ENCODE data around the gene MOXD1.

Gene MOXD1

DNA sequence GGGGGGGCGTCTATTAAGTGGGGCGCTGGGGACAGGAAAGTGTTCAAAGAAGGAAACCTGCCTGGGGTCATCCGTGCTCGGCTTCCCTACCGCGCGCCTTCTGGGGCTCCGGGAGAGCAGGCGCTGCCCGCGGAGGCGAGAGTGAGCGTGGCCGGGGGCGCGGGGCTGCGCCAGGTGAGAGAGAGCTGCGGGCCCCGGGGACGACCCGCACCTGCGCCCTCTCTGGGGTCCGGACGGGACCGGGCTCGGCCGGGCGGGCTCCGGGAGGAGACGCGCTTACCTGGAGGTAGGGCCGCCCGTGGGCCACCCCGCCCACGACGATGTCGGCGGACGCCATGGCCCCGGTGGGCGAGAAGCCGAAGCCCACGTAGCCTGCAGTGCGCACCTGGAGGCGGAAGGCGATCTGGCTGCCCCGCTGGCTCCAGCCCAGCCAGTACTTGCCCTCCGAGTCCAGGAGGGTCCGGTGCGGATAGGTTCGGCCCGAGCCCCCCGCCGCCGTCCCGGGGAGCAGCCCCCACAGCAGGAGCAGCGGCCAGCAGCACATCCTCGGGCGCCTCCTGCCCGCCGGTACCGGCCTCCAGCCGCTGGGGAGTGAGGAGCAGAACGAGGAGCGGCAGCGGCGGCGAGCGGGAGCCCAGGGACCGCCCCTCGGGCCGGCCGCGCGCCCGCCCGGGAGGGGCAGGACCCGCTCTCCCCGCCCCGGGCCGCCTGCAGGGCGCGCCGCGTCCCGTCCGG, at the start of gene MOXD1:
Gene MOXD1 (minus strand): TSS at position 593 of the 735 bp plus-strand sequence. CDS start 49 bp downstream, at position 544.
- no peak for DNase-seq (ENCODE audit: low read depth in 2 of 2)

DNA sequence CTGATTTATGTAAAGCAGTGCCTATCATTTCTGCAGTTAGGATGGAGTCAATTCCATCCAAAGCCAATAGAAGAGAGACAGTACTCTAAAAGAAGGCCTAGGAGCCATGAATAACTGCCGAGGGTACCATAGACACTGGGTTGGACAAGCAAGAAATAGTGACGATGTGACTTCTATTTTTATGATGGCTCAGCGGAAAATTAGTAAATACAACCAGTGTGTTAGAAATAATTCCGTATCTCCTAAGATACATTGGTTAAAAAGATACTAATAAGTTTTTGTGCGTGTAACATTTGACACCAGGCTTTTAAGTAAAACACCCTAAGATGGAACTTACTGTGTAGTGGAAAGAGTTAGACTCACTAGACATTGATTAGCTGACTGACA, 45.6 kb upstream of the MOXD1 start:
- no peak for DNase-seq (ENCODE audit: low read depth in 2 of 2)

DNA sequence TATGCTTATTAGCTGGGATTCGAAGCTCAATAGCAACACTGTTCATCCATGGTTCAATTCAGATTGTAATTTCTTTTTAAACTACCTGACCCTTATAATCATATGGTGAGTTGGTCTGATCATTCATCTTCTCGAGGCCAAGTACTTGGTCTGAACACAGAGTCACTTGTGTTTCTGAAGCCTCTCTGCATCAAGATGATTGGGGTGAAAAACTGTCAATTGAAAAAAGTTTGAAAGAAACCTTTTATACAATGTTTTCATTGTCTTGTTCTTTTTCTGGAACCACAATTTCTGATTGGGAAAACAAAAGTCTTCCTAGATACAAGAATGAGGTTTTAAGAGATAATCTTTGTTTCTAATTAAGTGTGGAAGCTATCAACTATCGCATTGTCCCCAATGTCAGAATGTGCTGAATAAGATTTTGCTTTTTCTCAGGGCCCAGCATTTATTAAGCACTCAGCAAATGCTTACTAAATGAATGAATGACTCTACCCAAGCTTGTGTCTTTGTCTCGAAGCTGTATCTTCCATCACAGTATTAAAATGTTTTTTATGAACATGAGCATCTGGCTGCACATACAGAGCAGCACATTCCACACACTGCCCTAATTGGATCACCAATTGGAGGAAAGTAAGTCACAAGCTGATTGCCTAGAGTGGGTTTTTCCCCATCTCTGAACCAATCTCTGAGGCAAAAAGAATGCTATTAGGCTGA, 45.0 kb upstream of the MOXD1 start:
- no peak for DNase-seq (ENCODE audit: low read depth in 2 of 2)

DNA sequence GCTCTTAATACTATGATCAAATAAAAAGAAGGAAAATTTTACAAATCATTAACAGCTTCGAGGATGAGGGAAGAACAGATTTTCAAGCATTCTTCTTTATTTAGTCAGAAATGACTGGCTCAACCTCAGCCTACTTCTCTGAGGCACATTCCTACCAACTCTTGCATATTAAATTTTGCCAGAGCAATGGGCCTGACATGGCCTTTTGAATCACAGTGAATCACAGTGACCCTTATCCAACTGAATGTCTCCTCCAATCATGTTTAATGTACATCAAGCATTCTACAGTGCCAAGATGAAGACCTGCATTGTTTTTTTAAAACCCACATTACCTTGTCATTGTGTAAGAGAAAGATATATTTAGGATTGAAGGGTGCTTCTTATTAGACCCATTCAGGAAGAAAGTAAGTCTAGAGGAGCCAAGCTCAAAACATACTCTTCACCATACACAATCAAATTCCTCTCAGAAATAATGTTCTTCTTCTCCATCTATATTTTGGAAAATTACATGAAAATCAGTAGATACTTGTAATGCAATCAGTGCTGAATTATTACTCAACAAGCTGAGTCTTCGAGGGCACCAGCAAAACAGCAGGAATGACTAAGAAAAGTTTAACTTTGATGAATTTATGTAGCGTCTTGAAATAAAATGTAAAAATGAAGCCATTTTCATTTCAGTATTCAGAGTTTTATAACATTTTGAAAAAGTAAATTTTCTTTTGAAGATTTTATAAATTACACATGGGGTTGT, 44.1 kb upstream of the MOXD1 start:
- DNase-seq (ENCODE audit: low read depth in 2 of 2) = no peak

DNA sequence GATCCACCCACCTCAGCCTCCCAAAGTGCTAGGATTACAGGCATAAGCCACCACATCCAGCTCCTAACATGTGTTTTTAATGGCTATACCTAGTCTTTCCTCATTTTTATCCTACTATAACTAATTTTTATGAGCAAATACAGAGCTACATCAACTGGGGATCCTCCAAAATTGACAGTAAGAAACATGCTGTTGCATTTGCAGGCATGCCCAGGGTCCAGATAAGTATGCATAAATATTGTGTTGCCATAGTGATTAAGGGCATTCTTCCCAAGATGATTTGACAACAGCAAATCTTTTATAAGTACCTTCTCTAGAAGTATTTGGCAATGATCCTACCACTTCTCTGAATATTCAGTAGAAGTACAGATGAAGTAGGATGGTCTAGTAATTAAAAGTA, 41.9 kb upstream of the MOXD1 start:
- DNase-seq (ENCODE audit: low read depth in 2 of 2) = no peak

DNA sequence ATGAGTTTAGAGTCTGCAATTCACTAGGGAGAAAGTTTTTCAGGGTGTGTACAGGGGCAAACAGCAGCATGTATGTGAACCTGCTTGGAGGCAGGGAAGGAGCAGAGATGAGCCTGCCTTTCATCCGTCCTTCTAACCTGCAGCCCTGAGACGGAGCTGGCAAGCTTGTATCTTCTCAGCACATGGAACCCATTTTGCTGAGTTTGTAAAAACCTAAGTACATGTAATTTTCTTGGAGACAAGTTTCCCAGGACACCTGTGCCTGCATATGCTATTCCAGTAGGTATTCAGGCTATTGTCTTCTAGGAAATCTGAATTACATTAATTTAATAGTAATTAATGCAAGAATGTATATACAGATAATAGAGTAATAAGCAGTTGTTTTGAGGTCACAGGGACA, 28.8 kb upstream of the MOXD1 start:
- no peak for DNase-seq (ENCODE audit: low read depth in 2 of 2)

DNA sequence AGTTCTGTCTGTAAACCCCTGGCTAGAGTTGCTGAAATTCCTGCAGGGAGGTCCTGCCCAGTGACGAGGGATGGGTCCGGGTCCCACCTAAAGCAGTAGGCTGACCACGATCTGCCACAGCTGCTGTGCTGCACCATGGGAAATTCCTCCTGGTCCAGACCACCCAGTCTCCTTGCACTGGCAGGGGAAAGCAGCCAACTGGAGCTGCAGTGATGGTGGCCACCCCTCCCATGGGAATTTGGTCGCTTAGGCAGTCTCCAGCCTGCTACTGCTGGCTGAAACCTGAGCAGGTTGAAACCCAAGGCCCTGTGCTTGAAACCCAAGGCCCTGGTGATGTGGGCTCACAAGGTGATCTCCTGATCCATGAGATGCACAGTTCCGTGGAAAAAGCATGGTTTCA, 23.9 kb upstream of the MOXD1 start:
- no peak for DNase-seq (ENCODE audit: low read depth in 2 of 2)

DNA sequence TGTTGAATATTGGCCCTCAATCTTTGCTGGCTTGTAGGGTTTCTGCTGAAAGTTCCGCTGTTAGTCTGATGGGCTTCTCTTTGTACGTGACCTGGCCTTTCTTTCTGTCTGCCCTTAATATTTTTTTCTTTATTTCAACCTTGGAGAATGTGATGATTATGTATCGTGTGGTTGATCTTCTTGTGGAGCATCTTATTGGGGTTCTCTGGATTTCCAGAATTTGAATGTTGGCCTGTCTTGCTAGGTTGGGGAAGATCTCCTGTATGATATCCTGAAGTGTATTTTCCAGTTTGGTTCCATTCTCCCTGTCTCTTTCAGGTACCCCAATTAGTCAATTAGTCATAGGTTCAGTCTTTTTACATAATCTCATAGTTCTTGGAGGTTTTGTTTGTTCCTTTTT, 22.6 kb upstream of the MOXD1 start:
- no peak for DNase-seq (ENCODE audit: low read depth in 2 of 2)

DNA sequence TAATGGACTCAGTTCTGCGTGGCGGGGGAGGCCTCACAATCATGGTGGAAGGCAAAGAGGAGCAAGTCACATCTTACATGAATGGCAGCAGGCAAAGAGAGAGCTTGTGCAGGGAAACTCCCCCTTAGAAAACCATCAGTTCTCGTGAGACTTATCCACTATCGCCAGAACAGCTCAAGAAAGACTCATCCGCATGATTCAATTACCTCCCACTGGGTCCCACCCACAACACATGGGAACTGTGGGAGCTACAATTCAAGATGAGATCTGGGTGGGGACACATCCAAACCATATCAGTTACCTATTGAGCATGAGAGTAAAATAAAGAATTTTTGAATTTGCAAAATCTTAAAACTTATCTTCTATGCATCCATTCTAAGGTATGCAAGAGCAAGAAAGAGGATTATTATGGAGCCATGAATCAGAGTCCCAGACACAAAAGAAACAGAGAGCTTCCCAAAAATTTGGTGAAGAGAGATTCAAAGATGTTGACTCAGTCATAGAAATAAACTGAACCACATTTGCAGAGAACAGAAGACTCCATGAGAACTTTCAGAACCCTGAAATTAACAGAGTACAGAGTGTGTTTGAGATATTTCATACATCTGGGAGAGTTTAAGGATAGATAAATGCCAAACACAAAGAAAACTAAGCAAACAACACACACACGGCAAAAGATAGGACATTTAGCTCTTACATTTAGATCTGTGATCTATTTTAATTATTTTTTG, 17.1 kb upstream of the MOXD1 start:
- no peak for DNase-seq (ENCODE audit: low read depth in 2 of 2)

DNA sequence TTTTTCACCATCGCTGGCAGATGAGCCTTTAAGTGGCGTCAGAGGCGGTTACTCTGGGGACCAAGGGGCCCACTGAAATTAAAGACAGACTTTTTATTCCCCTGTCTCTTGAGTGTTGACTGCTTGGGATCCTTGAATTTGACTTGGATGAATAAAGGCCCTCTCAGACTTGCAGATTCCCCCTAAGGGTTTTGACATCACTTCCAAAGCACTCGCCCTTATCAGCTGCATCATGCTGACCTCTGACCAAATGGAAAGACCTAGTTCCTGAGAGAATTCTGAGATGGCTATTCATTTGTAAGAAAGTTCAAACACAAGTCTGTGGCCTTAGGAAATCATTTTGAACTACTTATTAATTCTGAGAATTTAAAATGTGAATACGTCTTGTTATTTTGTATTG, 13.5 kb upstream of the MOXD1 start:
- no peak for DNase-seq (ENCODE audit: low read depth in 2 of 2)

DNA sequence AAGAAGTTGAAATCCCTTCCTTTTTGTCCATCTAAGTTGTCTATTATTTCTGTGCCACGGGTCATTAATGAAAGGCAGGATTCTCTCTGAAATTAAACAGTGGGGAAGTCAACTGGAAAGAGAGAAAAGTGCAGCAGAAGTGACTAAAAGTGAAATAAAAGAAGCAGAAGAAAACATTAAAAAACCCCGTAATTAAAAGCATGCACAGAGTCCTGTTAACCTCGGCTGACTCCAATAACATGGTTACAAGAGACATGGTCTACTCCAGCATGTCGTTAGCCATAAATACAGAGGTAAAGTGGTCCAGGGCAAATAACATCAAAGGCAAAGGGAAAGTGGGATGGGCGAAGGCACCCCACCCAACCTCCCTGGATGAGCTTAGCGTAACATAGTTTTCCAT, 13.0 kb upstream of the MOXD1 start:
- DNase-seq (ENCODE audit: low read depth in 2 of 2) = no peak

DNA sequence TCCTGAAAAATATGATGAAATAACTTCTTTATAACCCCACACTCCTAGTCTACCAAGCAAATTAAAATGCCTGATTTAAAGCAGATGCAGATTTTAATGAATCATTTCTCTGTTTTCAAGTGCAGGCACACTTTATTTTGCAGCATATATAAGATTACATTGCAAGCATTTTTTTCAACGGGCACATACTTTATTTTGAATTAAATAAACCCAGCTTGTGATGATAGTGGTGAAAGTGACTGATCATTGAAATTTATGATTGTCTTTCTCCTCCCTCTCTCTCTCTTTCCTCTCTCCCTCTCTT, 12.2 kb upstream of the MOXD1 start:
- no peak for DNase-seq (ENCODE audit: low read depth in 2 of 2)

DNA sequence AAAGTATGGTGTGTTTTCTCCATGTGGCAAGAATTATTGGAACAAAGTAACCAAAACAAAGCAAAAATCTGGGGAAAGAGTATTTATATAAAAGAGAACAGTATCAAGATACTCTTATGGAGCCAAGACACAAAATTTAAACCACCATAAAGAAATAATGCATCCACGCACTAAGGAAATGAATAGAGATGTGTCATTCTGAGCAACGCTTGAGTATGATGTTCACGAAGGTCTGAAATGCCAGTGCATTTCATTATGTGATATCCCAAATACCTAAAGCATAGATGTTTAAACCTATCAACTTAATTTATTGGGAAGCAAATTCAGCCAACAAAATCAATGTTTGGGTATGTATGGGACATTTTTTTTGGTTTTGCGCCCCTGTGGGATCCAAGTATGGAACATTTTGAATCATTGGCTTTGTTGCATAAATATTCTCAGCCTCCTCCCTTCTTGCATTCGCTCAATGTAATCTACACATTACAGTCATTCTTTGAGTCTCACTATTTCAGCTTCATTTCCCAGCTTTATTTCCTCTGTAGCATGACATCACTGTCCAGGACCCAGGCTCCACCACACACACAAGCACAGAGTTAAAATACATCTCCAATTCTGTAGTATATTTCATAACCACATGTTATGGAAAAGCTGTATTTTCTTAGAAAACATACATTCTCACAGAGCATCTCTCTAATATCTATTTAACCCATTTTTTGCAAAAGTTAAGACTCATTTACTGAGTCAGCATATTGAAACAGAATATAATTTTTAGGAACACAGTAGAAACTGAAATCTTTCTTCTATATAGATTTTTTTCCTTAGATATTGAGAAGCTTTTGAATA, 11.6 kb upstream of the MOXD1 start:
- DNase-seq (ENCODE audit: low read depth in 2 of 2) = no peak

DNA sequence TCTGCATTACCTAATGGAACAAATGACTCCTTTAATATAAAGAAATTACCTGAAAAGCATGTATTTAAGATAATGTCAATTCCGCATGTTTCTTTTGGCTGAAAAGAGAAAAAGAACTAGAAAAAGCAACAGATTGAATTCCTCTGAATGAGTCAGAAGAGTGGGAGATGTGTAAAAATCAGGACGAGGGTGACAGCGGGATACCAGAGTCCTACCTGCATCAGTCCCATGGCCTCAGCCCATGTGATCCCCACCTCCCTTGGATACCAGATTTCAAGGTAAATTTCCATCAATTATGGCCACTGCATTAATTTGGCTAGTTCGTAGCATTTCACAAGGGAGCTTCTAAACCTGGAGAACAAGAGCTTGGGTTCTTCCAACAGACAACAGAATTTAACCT, 10.0 kb upstream of the MOXD1 start:
- no peak for DNase-seq (ENCODE audit: low read depth in 2 of 2)

DNA sequence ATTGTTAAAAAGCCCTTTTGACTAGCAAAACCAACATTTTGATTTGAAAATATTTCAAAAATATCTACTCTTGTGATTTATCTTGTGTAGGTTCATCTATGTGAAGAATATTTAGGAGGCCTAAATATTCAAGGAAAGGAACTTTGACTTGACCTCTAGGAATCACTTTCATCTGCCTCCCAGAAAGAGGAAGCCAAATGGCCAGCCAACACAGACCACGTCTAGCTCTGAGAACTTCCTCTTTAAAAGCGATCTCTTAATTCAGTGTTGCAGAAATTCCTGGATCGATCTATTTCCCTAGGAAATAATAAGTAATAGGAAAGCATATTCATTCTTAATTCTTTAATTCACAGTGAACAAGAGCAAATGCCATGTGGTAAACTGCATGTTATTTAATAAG, 9.6 kb upstream of the MOXD1 start:
- no peak for DNase-seq (ENCODE audit: low read depth in 2 of 2)

DNA sequence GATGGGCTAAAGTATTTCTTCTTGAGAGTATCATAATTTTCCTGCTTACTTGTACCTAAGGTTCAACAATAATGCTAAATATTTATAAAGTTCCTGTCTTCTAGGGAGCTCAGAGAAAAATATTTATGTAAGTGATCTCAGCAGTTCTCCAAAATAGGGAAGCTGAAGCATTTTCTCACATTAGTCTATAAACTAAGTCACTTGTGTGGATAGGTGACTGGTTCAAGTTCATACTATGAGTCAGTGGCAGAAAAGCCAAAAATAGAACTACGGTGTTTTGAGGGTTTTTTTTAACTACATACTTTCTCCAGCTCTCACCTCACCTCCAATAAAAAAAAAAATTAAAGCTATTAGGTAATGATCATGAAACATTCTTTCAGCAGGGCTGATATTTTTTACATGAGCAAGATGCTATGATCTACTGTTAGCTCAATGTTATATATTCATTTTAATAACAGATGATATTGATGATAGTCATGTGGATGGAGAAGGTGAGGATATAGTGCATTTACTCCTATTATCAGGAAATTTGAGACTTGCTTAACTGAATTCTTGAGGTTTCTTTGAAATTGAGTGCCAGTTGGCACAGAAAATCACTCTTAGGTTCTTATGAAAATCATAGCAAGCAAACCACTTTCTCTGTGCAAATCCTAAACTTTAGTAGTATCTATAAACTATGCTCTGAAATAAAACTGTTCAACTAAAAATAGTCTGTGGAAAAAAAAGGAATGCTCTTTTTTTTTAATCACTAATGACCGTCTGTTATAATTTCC, 4.1 kb upstream of the MOXD1 start:
- DNase-seq (ENCODE audit: low read depth in 2 of 2) = no peak

DNA sequence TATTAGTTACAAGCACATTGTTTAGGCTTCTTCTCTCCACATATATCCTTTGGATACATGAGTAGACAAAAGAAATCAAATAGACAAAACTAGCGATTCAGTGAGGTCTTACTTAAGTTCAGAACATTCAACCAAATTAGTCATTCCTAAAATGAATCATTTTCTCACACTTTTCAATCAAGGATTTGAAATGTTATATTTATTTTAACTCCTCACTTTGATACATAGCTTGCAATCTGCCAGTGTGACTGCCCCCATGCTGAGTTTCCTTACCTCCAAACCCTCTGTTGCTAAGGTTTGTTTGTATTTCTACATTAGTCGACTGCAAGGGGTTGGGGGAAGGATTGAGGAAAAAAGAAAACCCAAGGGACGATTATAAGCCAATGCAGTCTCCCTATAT, 3.5 kb upstream of the MOXD1 start:
- no peak for DNase-seq (ENCODE audit: low read depth in 2 of 2)

DNA sequence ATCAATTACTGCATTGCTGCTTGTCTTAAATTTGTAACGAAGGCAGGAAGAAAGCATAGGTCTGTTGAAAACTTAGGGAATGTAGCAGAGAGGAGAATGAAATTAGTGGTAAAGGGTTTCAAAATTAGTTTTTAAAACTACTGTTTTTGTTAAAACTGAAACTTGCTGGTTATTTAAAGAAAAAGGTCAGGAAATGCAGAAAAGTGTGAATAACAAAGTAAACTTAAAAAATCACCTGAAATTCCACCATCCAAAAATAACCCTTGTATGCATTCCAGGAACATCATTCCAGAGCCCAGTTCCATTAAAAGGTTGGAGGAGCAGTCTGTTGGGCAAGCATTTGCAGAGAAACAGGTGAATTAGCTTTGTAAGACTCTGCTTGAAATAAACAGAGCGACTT, 3.1 kb upstream of the MOXD1 start:
- DNase-seq (ENCODE audit: low read depth in 2 of 2) = no peak

DNA sequence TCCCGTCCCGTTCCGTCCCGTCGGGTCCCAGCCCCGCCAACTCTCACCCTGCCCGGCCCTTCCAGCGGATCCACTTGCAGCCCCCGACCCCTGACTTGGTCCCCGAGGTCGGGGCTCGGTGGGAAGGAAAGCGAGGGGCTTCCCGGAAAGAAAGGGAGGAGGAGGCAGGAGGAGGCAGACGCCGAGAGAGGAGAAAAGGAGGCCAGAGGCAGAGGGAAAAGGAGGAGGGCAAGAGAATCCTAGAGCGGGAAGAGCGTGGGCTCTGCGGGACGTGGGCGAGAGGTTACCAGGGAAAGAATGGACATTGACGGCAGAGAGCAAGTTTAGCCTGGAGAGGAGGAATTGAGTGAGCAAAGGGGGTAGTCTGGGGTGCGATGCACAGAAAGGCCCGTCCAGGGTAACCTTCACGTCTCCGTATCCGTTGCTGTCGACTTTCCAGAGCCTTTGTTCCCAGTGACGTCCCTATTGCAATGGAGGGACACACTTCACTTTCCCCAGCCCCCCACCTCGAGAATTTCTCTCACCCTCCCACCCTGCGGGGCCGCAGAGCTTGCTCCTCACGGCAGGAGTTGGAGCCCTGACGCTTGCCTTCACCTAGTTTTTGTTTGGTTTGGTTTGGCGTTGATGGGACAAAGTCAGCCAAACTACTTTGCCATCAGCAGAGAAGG, 477 bp upstream of the MOXD1 start:
- DNase-seq (ENCODE audit: low read depth in 2 of 2) = no peak

DNA sequence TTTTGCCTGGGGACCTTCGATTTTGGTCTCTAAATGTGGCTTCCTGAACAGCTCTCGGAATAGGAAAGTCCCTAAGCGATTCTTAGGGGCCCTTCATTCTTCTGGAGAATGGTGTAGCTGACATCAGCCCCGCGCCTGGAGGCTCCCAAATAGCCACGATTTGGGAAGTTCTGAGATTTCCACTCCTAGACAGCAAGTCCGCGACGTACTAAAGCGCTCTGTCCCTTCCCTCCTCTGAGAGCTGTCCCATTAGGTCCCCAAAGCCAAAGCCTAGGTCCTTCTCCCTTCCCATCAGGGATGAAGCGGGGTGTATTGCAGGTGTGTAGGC, 756 bp downstream of the MOXD1 start:
- no peak for DNase-seq (ENCODE audit: low read depth in 2 of 2)
